Measurements from ENCODE around the gene SCGB1D4. TPM values are rescaled to one million over a fixed set of nuclear protein-coding genes. Genes with fewer than 3 reads are reported as not detected.
A peak's percentile ranks its signal among the peaks of the same experiment; 100 is the strongest.
"Not testable (repeated sequence)": the region's sequence is repeated elsewhere in the genome, so short reads cannot be mapped to it uniquely, and the experiment has no call there.

Gene SCGB1D4
- total RNA-seq, 4 donors from 2014 or later: not detected

GRCh38 chr11:62338218-62338617 lies 39.3 kb upstream of the SCGB1D4 start:
- peak overlapping the region in 1 of 4 donors; percentile 36 for H3K27ac ChIP-seq

DNA sequence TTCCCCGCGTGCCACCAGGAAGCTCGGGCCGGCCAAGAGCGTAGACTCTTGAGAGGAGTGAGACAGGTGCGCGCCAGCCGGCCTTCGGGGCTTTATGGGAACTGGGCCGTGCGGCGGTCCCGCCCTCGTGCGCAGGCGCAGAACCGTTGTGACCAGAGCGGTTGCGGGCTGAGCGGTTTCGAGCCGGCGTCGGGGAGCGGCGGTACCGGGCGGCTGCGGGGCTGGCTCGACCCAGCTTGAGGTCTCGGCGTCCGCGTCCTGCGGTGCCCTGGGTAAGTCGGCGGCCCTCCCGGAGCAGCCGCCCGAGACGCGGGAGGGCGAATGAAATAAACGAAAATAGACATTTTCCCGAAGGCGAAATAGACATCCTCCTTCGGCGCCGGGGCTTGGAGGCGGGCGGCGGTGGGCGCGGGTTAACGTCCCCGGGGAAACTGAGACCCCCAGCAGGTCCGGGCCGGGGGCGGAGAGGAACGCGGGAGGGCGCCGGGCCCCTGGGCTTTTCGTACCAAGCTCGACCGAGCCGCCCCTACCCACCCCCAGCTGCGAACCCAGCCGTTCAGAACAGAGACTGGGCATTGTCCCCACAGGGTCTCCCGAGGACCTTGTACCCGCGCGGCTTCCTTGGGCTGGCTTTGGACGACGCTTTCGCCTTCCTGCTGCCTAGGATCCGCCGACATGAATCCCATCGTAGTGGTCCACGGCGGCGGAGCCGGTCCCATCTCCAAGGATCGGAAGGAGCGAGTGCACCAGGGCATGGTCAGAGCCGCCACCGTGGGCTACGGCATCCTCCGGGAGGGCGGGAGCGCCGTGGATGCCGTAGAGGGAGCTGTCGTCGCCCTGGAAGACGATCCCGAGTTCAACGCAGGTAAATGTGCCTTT lies 38.7 kb upstream of the SCGB1D4 start, which contains the start of gene ASRGL1:
Gene ASRGL1 (plus strand): TSS at position 146 of the 879 bp plus-strand sequence. CDS start 530 bp downstream, at position 676.
- peak within 1 kb of the TSS; percentile 21 to 36 (median 30) for H3K27ac ChIP-seq

More at GRCh38 chr11:62338218-62338617, 39.3 kb upstream of the SCGB1D4 start:
- peak overlapping the region; percentile 70 to 81 (median 74) for H3K4me3 ChIP-seq
- peaks cover 0 to 5% (median 0%) of the 10 kb centered on the region in 4 donors for H3K4me1 ChIP-seq
- H3K9me3 ChIP-seq: no peaks in the 10 kb centered on the region
- no peak for DNase-seq
- TF ChIP-seq, protein P1, sequence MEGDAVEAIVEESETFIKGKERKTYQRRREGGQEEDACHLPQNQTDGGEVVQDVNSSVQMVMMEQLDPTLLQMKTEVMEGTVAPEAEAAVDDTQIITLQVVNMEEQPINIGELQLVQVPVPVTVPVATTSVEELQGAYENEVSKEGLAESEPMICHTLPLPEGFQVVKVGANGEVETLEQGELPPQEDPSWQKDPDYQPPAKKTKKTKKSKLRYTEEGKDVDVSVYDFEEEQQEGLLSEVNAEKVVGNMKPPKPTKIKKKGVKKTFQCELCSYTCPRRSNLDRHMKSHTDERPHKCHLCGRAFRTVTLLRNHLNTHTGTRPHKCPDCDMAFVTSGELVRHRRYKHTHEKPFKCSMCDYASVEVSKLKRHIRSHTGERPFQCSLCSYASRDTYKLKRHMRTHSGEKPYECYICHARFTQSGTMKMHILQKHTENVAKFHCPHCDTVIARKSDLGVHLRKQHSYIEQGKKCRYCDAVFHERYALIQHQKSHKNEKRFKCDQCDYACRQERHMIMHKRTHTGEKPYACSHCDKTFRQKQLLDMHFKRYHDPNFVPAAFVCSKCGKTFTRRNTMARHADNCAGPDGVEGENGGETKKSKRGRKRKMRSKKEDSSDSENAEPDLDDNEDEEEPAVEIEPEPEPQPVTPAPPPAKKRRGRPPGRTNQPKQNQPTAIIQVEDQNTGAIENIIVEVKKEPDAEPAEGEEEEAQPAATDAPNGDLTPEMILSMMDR (IDR thresholded peaks at IDR 0.05): no peak
- no peak for TF ChIP-seq POLR2A (IDR thresholded peaks at IDR 0.05)
- H3K36me3 ChIP-seq: no peaks in the 10 kb centered on the region
- H3K27me3 ChIP-seq: no peaks in the 10 kb centered on the region

DNA sequence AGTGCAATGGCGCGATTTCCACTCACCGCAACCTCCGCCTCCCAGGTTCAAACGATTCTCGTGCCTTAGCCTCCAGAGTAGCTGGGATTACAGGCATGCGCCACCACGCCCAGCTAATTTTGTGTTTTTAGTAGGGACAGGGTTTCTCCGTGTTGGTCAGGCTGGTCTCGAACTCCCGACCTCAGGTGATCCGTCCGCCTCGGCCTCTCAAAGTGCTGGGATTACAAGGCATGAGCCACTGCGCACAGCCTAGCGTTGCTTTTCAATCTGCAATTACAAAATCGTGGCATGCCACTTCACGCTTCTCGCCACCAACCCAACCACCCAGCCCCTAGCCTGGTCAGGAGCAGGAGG lies 38.1 kb upstream of the SCGB1D4 start:
- peak overlapping the region in 3 of 4 donors; percentile 21 to 36 (median 33) for H3K27ac ChIP-seq
- peak overlapping the region; percentile 70 to 81 (median 74) for H3K4me3 ChIP-seq
- not testable (repeated sequence) for H3K36me3 ChIP-seq, H3K4me1 ChIP-seq, H3K9me3 ChIP-seq, H3K27me3 ChIP-seq, DNase-seq

More for the DNA sequence above, 38.7 kb upstream of the SCGB1D4 start, which contains the start of gene ASRGL1:
- peak; percentile 73 to 95 (median 90) for DNase-seq
- Histone ChIP-seq H3K4me1 (peaks cover 0 to 5% (median 0%) of the 10 kb centered on the region in 4 donors), H3K36me3 (no peaks in the 10 kb centered on the region), H3K9me3 (no peaks in the 10 kb centered on the region), H3K4me3 (peak within 1 kb of the TSS; percentile 70 to 81 (median 74)), H3K27me3 (no peaks in the 10 kb centered on the region)
- TF ChIP-seq, protein P1 (IDR thresholded peaks at IDR 0.05): no peak
- no peak for TF ChIP-seq POLR2A (IDR thresholded peaks at IDR 0.05)

- H3K27me3 ChIP-seq: no peaks in the 10 kb centered on the region
- DNase-seq: no peak
- TF ChIP-seq, protein P1 (IDR thresholded peaks at IDR 0.05): no peak
- no peak for TF ChIP-seq POLR2A (IDR thresholded peaks at IDR 0.05)
- H3K27ac ChIP-seq: no peak overlapping the region
- H3K4me3 ChIP-seq: no peak overlapping the region
- H3K9me3 ChIP-seq: no peaks in the 10 kb centered on the region
- H3K36me3 ChIP-seq: no peaks in the 10 kb centered on the region
- peaks cover 0 to 5% (median 0%) of the 10 kb centered on the region in 4 donors for H3K4me1 ChIP-seq
Observed at GRCh38 chr11:62333768-62334167, 34.9 kb upstream of the SCGB1D4 start.

DNA sequence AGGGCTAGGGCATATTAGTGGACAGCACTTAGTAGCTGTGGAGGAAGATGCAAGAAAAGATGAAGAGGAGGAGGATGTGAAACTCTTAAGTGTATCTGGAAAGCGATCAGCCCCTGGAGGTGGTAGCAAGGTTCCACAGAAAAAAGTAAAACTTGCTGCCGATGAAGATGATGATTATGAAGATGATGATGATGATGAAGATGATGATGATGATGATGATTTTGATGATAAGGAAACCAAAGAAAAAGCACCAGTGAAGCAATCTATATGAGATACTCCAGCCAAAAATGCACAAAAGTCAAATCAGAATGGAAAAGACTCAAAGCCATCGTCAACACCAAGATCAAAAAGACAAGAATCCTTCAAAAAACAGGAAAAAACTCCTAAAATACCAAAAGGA lies 32.4 kb upstream of the SCGB1D4 start:
- not testable (repeated sequence) for H3K9me3 ChIP-seq, H3K4me1 ChIP-seq, H3K4me3 ChIP-seq, H3K27ac ChIP-seq, H3K36me3 ChIP-seq, DNase-seq, H3K27me3 ChIP-seq

DNA sequence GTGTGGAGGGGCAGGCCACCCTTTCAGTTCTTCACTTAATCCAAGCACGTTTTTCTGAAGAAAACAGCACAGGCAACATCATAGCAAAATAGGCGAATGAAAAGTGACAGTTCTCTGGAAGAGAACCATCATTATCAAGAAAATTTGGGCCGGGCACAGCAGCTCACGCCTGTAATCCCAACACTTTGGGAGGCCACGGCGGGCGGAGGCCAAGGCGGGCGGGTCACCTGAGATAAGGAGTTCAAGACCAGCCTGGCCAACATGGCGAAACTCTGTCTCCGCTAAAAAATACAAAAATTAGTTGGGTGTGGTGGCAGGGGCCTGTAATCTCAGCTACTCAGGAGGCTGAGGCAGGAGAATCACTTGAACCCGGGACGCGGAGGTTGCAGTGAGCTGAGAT lies 28.7 kb upstream of the SCGB1D4 start:
- H3K27ac ChIP-seq, H3K27me3 ChIP-seq, DNase-seq, H3K9me3 ChIP-seq, H3K4me1 ChIP-seq, H3K4me3 ChIP-seq, H3K36me3 ChIP-seq: not testable (repeated sequence)

- H3K36me3 ChIP-seq, H3K4me1 ChIP-seq, H3K9me3 ChIP-seq, DNase-seq, H3K27me3 ChIP-seq, H3K27ac ChIP-seq, H3K4me3 ChIP-seq: not testable (repeated sequence)
Observed at GRCh38 chr11:62326719-62327118, 27.8 kb upstream of the SCGB1D4 start.

GRCh38 chr11:62325781-62326180 lies 26.9 kb upstream of the SCGB1D4 start:
- H3K9me3 ChIP-seq, DNase-seq, H3K27me3 ChIP-seq, H3K27ac ChIP-seq, H3K36me3 ChIP-seq, H3K4me3 ChIP-seq, H3K4me1 ChIP-seq: not testable (repeated sequence)
